GM12875 (cell line): ENCODE data around the gene ANKS1A.

ENCODE experiments used
- H3K4me3 ChIP-seq: one replicate; pipeline ENCODE4 v1.5.1; 2011; ENCODE audit warnings: low read depth, low read length, control low read depth
- TF ChIP-seq, protein P1 (sequence below): IDR thresholded peaks from 2 replicates; pipeline ENCODE4 v1.5.1; 2011; ENCODE audit warnings: low read depth, mild to moderate bottlenecking, control low read depth, inconsistent platforms, low read length, moderate library complexity, borderline replicate concordance; ENCODE audit not compliant: insufficient read depth

Gene ANKS1A

GRCh38 chr6:34900321-34901031 is 11.4 kb downstream of the ANKS1A start:
- no peak overlapping the region for H3K4me3 ChIP-seq

GRCh38 chr6:34901930-34902329 is 12.9 kb downstream of the ANKS1A start:
- no peak overlapping the region for H3K4me3 ChIP-seq
- TF ChIP-seq, protein P1, sequence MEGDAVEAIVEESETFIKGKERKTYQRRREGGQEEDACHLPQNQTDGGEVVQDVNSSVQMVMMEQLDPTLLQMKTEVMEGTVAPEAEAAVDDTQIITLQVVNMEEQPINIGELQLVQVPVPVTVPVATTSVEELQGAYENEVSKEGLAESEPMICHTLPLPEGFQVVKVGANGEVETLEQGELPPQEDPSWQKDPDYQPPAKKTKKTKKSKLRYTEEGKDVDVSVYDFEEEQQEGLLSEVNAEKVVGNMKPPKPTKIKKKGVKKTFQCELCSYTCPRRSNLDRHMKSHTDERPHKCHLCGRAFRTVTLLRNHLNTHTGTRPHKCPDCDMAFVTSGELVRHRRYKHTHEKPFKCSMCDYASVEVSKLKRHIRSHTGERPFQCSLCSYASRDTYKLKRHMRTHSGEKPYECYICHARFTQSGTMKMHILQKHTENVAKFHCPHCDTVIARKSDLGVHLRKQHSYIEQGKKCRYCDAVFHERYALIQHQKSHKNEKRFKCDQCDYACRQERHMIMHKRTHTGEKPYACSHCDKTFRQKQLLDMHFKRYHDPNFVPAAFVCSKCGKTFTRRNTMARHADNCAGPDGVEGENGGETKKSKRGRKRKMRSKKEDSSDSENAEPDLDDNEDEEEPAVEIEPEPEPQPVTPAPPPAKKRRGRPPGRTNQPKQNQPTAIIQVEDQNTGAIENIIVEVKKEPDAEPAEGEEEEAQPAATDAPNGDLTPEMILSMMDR: no peak

More at GRCh38 chr6:34900321-34901031, 11.4 kb downstream of the ANKS1A start:
- TF ChIP-seq, protein P1: no peak

- TF ChIP-seq, protein P1: no peak
- H3K4me3 ChIP-seq: no peak overlapping the region
Observed at GRCh38 chr6:34904990-34905613, 16.0 kb downstream of the ANKS1A start.

GRCh38 chr6:34906826-34907225 is 17.8 kb downstream of the ANKS1A start:
- TF ChIP-seq, protein P1: no peak

DNA sequence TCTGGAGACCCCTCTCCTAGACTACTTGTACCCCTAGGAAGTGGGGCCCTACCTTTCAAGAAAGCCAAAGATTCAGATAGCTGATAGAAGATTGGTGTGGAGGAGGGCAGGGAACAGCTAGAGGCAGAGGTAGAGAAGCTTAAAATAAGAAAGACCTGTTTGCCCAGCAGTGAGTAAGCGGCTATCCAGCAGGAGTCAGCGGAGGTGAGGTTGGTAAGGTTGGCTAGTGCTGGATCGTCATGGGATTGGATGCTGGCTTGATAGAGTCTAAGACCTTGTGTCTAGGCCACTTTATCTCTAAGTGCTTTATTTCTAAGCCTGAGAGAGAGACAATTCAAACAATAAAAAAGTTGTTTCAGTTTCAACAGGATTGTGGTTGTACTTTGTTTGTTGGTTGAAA is 19.1 kb downstream of the ANKS1A start:
- H3K4me3 ChIP-seq: no peak overlapping the region
- TF ChIP-seq, protein P1: no peak

More at GRCh38 chr6:34906826-34907225, 17.8 kb downstream of the ANKS1A start:
- H3K4me3 ChIP-seq: no peak overlapping the region

- TF ChIP-seq, protein P1: no peak
- H3K4me3 ChIP-seq: no peak overlapping the region
Observed at GRCh38 chr6:34909320-34909883, 20.3 kb downstream of the ANKS1A start.
